ENCODE data around the gene ASB6.
"Not testable (repeated sequence)": the region's sequence is repeated elsewhere in the genome, so short reads cannot be mapped to it uniquely, and the experiment has no call there.

Gene ASB6

DNA sequence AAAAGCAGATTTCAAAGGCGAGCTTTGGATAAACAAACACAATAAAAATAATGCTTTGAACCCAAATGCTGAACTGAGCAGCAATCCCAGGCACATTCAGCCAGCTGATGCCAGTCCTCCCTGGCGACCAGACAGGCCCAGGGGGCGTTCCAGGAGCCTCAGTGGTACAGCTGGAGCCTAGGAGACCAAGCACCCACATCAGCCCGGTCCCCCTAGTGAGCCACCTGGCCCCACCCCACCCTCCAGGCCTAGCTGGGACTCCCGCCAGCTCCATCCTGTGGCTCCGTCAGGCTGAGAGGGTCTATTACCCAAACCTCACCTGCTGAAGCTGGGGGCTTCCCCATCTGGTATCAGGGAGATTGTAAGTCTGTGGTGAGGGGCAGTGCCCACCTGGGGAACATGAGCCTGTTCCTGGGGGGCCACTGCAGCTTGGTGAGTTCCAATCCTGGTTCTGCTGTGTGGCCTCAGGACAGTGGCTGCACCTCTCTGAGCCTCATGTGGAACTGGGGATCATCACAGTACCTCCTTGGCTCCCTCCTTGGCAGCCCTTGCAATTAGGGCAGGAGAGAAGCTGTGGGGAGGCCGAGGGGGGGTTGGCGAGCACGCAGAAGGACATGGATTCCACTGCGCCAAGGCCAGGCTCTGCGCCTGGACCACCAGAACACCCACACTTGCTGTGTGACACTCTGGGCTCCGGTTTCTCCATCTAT is 37.7 kb downstream of the ASB6 start:
- no peak for DNase-seq

DNA sequence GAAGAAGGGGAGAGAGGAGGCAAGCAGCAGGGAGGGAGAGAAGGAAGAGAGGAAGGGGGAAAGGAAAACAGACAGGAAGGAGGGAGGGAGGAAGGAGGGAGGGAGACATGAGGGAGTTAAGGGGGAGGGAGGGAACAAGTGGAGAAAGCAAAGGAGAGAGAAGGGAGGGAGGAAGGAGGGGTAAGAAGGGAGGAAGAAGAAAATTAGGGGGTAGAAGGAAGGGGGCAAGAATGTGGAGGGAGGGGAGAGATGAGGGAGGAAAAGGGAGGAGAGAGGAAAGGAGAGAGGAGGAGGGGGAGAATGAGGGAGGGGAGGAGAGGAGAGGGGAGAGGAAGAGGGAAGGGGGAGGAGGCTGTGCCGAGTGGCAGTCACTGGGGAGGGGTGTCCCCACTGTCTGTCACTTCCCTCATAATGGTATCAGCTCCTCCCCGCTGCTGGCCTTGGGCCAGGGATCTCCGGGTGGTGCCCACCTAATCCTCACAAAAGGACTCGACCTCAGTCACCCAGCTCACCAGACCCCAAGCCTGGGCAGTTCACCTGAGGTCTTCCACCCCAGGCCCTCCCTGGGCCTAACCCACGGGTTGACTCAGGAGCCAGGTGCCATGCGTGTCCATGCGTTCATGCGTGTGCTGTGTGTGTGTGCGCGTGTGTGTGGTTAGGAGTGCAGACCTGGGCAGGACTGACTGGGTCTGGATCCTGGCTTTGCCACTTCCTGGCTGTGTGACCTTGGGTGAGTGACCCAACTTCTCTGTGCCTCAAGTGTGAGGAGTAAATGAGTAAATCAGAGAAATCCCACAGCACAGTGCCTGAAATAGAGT is 39.1 kb downstream of the ASB6 start:
- no peak for DNase-seq

DNA sequence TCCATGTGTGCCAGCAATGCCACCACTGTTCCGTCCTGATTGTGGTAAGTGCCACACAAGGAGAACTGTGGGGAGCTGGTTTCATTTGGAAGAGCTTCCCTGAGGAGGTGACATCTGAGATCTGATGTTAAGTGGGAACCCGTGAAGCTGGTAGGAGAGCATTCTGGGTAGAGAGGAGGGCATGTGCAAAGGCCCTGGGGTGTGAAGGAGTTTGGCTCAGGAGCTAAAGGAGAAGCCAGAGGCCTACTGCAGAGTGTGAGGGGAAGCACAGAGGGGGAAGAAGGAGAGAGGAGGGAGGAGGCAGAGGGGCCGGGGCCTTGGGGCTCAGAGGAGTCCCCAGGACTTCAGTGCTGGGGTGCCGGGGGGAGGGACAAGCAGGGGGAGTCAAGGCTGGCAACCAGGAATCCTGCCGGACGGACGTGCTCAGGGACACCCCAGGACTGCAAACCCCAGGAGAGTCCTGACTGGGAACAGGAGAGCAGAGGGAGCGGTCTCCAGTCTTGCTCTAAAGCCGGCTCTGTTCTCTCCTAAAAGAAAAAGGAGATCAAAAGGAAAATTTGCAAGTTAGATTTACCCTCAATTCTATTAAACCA is 40.8 kb downstream of the ASB6 start:
- DNase-seq, result no peak

DNA sequence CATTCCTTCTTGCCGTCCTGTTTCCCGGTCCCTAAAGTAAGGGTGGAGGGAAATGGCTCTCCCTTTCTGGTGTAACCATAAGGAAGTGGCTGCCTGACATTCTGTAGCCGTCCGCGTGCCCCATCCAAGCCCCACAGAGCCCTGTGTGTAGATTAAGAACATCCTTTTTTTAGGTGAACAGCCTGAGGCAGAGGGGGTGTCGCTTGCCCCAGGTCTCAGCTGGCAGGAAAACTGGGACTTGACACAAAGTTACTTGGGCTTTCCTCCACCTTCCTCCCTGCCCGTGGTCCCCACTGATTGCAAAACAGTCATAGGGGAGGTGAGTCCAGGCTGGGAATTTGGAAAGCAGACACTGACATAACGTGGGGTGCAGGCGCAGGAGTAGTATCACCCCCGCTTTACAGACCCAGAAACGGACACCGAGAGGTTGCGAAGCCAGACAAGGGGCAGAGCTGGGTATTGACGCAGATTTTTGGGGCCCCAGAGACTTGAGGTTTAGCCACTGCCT is 43.8 kb downstream of the ASB6 start:
- no peak for DNase-seq

DNA sequence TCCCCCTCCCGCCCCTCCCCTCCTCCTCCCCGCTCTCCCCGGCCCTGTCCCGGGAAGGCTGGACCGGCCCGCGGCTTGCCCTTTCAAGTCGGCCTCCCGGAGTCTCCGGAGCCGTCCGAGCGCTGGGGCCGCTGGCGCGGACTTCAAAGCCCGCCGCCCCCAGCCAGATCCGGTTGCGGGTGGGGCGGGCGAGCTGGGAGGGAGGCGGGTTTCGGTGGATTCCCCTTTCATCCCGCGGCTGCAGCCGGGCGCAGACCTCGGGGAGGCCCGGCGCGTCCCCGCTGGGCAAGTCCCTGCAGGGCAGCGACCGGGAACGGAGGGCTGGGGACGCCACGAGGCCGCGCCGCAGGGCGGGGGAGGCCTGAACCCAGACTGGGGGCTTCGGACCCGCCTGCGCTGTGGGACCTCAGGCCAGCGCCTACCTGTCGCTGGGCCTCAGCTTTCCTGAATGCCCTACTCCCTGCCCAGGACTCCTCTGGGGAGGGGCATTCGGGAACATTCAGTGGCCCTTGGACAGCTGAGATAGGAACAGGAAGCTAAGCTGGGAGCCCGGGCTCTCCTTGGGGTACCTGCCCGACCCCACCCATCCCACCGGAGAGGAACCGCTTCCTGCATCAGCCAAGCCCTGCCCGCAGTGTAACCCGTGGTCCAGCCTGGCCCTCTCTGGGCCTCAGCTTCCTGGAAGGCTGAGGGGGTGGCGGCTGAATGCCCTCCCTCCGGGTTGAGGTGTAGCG is 44.4 kb downstream of the ASB6 start:
- no peak for DNase-seq

DNA sequence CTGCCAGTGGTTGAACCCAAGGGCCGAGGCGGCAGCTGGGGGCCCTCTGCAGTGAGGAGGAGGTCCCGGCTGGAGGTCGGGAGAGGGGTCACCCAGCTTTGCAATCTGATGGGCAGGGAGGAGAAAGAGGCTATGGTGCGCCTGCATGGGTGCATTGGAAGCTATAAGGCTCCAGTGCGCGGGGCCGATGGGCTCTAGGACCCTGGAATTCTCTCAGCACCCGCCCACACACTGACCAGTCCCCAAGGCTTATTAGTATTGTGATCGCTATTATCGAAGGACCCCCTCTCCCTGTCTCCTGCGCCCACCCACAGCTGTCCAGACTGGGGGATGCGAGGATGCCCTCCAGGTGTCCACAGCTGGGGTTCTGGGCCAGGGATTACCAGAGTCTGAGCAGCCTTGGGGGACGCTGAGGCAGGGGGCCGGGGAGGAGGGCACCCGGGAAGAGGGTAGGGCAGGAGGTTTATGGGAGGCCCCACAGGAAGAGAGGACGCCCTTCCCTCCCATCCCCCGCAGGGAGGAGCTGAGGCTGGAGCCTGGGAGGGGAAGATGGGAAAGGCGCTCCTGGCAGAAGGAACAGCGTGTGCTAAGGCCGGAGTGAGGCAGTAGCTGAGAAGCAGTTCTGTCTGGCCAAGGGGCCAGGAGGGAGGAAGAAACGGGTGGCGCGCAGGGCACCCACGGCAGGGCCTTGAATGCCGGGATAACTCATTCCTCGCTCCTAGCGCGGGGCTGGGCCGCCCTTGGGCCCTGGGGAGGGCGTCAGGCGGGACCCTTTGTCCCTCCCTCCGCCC is 45.2 kb downstream of the ASB6 start:
- DNase-seq, result no peak

DNA sequence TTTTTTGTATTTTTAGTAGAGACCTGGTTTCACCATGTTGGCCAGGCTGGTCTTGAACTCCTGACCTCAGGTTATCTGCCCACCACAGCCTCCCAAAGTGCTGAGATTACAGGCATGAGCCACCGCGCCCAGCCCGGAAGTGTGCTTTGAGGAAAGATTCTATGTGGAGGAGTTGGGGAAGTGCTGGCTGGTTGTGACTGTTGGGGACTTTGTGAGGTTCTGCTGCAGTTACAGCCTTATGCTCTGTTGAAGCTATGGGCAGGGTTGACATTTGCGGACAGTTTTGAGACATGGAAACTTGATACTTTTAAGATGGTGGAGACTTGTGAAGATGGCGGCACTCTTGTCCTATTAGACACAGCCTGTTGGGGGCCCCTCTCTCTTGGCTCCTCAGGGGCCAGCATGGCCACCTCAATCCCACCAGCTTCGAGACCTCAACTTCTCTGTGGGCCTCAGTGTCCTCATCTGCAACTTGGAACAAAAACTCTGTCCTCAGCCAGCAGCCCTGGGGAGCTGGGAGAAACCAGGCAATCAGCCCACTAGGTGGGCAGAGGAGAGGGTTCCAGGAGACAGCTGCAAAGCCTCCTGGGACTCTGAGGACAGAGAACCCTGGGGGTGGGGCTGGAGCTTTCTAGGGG is 45.9 kb downstream of the ASB6 start:
- DNase-seq, result no peak

DNA sequence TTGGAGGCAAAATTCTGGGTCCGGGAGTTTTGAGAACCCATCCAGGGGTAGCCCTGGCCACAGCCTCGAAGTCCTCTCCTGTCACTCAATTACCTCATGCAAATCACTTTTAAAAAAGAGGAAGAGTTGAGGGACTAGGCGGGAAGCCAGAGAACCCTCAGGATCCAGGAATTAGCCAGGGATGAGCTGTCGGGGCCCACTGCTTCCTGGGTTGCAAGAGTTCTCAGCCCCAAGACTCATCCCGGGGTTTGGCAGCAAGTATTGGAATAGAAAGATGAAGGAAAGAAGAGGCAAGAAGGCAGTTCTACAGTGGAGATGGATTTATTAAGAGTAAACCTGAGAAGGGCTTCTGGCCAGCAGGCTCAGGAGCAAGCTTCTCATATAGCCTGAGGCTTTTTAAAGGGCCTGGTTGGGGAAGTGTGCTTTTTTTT is 46.6 kb downstream of the ASB6 start:
- DNase-seq, result no peak

DNA sequence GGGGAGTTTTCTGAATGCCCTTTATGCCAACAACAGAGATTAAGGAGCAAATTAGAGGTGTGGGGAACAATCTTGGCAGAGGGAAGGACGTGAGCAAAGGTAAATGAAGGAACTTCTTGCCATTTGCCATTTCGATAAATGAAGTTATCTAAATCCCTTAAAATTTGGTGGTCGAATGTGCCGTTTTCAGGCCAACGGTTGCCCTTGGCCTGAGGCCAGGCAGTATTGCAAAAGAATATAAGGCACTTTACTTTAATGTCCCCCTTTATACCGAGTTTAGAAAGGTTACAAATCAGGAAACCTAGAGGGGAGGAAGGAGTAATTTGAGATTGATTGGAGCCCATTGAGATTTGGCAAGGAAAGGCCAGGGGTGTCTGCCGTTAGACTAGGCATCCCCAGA is 47.3 kb downstream of the ASB6 start:
- no peak for DNase-seq

DNA sequence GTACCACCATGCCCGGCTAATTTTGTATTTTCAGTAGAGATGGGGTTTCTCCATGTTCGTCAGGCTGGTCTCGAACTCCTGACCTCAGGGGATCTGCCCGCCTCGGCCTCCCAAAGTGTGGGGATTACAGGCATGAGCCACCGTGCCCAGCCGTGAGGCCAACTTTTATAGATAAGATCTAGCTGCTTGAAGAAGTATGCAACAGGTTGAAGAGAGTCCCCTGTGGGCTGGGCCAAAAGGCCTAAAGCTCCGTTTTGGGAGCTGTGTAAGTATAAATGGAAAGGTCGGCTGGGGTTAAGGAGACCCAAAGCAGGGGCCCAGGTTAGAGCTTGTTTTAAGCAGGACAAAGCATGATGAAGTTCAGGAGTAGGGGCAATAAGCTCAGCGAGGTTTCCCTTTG is 49.2 kb downstream of the ASB6 start:
- DNase-seq, result not testable (repeated sequence)

DNA sequence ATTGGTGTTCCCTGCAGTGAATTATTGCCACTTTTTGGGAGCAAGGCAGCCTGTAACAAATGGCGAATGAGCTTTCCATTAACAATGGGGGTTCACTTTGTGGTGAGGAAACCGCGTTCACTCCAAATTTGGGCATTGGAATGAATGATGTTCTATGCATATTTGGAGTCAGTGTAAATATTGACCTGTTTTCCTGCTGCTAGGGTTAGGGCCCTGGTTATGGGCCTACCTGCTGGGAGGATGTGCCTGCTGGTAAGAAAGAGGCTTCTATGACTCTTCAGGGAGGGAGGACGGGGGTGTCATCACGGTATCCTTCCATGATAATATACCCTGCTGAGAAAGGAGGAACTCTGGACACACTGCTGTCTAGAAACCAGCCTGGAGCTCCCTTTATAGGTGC is 50.0 kb downstream of the ASB6 start:
- no peak for DNase-seq

DNA sequence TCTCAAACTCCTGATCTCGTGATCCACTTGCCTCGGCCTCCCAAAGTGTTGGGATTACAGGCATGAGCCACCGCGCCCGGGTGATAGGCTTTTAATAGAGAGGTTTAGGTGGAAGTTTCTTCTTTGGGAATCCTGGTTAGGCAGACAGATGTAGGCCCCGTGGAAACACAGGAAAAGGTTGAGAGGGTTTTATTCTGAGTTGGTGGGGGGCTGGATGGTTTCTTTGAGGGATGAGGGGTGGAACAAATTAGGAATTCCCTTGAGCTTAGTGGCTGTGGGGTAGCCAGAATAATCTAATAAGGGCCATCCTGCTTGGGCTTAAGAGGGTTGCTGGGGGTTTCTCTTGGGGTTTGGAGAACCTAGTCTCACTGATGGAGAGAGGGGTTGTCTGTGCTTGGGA is 51.5 kb downstream of the ASB6 start:
- no peak for DNase-seq

DNA sequence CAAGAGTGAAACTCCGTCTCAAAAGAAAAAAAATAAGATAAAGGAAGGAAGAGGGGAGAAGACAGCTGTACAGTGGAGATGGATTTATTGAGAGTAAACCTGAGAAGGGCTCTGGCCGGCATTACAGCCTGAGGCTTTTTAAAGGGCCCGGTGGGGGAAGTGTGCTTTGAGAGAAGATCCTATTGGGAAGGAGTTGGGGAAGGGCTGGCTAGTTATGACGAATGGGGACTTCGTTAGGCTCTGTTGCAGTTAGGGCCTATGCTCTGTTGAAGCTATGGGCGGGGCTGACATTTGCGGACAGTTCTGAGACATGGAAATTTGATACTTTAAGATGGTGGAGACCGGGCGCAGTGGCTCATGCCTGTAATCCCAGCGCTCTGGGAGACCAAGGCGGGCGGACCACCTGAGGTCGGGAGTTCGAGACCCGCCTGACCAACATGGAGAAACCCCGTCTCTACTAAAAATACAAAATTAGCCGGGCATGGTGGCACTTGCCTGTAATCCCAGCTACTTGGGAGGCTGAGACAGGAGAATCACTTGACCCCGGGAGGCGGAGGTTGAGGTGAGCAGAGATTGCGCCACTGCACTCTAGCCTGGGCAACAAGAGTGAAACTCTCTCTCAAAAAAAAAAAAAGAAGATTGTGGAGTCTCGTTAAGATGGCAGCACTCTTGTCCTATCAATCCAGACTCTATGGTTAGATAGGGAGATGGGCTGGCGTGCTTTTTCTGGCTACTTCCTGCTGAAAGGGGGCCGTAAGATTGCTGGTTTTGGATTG is 54.3 kb downstream of the ASB6 start:
- DNase-seq, result no peak

DNA sequence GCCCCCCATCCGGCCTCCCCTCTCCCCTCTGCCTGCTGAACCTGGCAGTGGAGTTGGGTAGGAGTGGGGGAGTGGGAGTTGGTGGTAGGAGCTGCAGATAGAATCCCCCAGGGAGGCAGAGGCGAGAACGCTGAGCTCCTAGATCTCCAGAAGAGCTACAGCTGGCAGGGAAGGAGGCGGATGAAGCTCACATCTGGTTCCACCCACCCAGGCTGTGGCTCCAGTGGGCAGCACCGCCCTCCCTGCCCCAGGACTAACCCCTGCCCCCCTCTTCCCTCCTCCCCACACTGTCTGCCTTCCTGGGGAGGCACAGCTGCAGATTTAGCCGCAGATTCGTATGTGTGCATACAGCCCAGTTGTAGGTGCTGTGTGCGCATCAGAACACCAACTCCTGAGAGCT is 55.3 kb downstream of the ASB6 start:
- no peak for DNase-seq

DNA sequence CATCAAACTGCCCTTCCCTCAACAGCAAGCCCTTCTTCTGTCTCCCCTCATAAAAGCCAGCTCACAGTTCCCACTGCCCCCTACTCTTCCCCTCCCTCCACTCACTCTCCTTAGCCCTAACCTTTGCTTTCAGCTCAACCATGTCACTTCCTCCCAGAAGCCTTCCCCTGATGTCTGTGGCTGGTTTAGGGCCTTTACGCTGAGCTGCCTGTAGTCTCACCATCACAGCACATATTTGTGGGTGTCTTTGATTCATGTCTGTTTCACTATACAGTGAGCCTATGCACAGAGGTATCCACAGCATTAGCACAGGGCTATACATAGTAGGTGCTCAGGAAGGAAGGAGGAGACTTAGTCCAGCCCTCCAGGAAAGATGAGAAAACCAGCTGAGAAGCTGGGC is 55.7 kb downstream of the ASB6 start:
- no peak for DNase-seq

DNA sequence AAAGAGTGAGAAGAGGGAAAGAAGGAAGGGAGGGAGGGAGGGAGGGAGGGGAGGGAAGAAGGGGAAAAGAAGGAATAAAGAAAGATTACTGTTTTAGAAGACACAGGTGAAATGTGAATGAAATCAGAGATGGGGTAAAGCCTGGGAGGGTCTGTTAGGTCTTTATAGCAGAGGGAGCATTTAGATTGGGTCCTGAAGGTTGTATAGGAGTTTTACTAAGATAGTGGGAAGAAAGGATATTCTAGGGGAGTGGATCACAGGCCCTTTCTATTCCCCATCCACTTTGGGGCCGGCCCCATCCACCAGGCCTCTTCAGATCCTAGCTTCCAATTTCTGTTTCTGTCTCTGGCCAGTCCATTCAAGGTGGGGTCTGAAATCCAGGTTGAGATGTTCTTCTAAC is 56.6 kb downstream of the ASB6 start:
- DNase-seq, result no peak
